SHP77 (cell line): ENCODE results near the gene PTAFR.

Source experiments
- DNase-seq, 2 experiments: peaks; one replicate each; lab custom pipeline; 2025; lab: John Stamatoyannopoulos, UW

Gene PTAFR

GRCh38 chr1:28118640-28119307 lies 57.7 kb downstream of the PTAFR start:
- DNase-seq = no peak

- DNase-seq = no peak
Observed at GRCh38 chr1:28115267-28115666, 61.2 kb downstream of the PTAFR start.

GRCh38 chr1:28114844-28115243 lies 61.6 kb downstream of the PTAFR start:
- DNase-seq = no peak

- DNase-seq = peak; percentile 2 to 14
Observed at GRCh38 chr1:28113242-28113572, 63.3 kb downstream of the PTAFR start.

GRCh38 chr1:28112388-28113241 lies 63.9 kb downstream of the PTAFR start:
- no peak for DNase-seq

- DNase-seq = no peak
Observed at GRCh38 chr1:28111157-28111556, 65.3 kb downstream of the PTAFR start.

- no peak for DNase-seq
Observed at GRCh38 chr1:28110555-28110954, 65.9 kb downstream of the PTAFR start.

- DNase-seq = no peak
Observed at GRCh38 chr1:28109639-28110038, 66.9 kb downstream of the PTAFR start.

GRCh38 chr1:28108001-28108400 lies 68.5 kb downstream of the PTAFR start:
- DNase-seq = no peak

- peak; percentile 82 to 83 for DNase-seq
Observed at GRCh38 chr1:28104866-28105467, 71.5 kb downstream of the PTAFR start.

GRCh38 chr1:28102189-28102588 lies 74.3 kb downstream of the PTAFR start:
- DNase-seq = no peak

- DNase-seq = no peak
Observed at GRCh38 chr1:28099050-28099769, 77.3 kb downstream of the PTAFR start.
